Activated CD8-positive, alpha-beta memory T cell treated with anti-CD3 and anti-CD28 coated beads for 36 hours (primary cell): ENCODE data around the gene THSD7B. TPM values are rescaled to one million over a fixed set of nuclear protein-coding genes. Genes with fewer than 3 reads are reported as not detected.

ENCODE experiments used
- CTCF ChIA-PET: fragments of 350-600 bp; sonication (Branson Sonifier 250); formaldehyde crosslinking; loops from one replicate; lab custom pipeline; 2021; ENCODE audit warnings: antibody characterized with exemption; lab: Charles Lee
- POLR2A ChIA-PET: fragments of 350-600 bp; sonication (Branson Sonifier 250); formaldehyde crosslinking; loops from one replicate; lab custom pipeline; 2021; ENCODE audit warnings: antibody characterized with exemption; lab: Charles Lee
- total RNA-seq, 2 experiments: library from RNA; stranded (reverse); gene quantifications; one replicate each; pipeline ENCODE4 v1.2.3, GENCODE V29; 2021

THSD7B gene
- total RNA-seq, 2 experiments from 2014 or later = not detected

DNA sequence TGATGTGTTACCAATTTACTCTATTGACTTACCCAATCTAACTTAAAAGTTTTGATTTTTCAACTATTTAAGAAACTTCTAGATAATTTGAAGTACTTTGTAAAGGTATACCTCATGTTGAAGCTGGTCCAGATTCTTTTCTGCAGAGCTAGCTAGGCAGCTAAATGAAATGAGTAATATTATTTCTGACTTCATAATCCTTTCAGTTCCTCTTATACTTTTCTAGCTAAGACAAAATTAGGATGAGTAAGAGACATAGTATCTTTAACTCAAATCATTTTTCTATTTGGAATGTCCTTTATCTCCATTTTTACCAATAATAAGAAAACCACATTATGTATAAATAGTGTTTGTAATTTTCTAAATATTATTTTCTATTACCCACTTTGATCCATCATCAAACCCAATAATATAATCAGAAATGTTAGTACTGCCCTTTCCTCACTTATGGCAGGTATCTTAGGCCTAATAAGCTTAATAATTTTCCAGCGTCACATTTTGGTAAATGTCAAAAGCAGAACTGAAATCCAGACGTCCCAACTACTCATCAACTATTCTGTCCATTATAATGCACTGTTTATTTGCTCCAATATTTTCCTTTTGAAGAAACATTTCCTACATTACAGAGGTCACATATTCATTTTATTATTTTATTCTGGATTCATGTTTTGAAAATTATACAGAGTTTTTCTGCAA lies 456.6 kb downstream of the THSD7B start:
- ChIA-PET POLR2A (no interaction called here), CTCF (no interaction called here)

DNA sequence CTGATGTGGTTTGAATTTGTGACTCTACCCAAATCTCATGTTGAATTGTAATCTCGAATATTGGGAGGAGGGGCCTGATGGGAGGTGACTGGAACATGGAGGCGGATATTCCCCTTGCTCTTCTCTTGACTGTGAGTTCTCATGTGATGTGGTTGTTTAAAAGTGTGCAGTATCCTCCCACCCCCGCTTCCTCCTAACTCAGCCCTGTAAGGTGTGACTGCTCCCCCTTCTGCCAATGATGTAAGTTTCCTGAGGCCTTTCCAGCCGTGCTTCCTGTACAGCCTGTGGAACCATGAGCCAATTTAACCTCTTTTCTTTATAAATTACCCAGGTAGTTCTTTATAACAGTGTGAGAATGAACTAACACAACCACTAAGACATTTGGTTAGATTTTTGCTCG lies 458.4 kb downstream of the THSD7B start:
- CTCF ChIA-PET = no interaction called here
- POLR2A ChIA-PET = no interaction called here

DNA sequence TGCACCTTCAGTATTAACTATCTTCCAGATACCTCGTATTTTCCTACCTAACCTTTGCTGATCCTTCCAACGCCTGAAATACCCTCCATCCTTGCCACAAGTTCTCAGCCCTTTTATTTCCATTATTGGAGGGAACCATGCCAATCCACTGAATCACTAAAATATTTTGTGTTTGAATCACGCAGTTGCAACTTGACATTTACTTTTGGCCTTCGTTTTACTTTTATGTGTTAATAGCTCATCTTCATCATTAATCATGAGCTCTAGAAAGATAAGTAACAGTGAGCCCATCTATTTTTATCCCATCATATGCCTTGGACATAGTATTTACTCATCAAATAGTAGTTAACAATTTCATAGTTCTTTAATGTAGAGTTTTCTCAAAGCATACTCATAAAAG lies 463.2 kb downstream of the THSD7B start:
- CTCF ChIA-PET = no interaction called here

DNA sequence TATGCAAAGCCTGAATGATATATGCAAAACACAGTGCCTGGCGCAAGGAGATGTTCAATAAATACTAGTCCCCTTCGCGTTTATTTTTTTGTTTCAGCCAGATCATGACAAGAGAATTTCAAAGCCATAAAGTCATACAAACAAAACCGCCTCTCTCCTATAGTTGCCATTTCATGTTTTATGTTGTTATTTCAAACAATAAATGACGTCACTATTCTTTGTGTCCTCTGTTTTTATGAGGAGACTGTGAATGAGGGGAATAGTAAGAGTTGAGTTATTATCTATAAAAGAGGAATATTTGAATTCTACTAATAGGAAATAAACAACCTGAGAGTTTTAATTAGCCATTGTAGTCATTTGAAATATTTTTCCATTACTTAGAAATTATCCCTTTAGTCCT lies 464.5 kb downstream of the THSD7B start:
- ChIA-PET POLR2A (no interaction called here), CTCF (no interaction called here)

More for the DNA sequence above, 463.2 kb downstream of the THSD7B start:
- POLR2A ChIA-PET = no interaction called here

DNA sequence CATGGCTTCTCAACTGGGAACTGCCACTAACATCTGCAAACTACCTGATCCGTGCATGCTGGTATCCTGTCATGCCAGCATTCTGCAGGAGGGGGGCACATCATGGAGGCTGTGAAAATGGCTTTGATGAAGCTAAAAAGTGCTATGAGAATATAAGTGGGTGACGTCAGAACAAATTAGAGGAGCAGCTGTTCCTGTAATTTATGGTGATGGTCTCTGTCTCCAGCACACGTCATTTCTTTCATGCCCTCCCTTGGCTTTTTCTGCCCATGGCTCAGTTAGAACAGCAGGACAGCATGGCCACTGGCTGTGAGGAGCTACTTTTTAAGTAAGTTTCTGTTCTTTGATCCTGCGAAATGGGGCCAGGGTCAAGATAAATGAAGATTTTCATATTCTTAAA lies 466.3 kb downstream of the THSD7B start:
- CTCF ChIA-PET = no interaction called here
- POLR2A ChIA-PET = no interaction called here

DNA sequence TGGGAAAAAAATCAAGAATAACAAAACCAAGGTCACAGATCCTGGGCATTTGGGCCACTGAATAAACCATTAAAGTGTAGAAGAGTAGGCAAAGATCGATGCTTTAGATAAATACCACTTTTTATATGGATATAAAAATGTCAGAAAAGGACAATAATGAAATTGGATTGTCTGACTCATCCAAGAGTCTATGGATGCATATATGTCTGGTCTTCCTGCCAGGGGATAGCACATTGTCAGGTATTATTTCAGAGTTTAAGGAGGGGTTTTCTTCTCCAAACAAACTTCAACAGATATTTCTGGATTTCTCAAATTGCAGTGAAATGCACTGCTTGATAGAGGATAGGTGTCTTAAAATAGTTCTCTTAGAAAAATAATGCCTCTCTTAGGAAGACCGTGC lies 466.7 kb downstream of the THSD7B start:
- ChIA-PET CTCF (no interaction called here), POLR2A (no interaction called here)

DNA sequence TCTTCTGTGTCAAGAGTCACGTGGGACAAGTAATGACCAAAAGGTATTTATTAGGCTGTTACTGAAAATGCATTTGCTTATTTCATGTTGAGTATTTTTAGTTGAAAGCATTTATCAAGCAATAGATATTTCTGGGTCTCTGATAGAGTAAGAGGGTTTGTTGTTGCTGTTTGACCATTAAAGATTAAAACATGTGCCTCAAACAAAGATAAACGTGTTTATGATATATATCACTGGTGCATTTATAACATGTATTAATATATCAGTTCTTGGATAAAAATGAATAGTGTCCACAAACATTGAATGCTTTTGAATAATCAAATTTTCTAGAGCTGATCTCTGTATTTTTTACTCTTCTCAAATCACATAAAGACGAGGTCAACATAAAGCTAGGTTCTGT lies 467.7 kb downstream of the THSD7B start:
- ChIA-PET POLR2A (no interaction called here), CTCF (no interaction called here)

DNA sequence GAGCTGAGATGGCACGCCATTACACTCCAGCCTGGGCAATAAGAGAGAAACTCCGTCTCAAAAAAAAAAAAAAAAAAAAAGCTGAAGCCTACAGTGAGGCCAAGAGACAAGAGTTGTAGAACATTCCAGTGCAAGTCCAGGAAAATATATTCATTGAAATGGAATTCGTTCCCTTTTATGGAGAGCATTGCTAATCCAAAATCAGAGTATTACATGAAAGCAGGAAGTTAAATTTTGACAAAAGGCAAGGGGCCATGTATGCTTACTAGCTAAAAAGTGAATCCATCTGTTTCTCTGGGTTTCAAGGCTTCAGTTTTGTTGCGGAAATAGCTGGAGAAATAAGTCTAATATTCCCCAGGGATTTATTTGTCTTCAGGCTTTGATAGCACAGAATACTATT lies 471.7 kb downstream of the THSD7B start:
- POLR2A ChIA-PET = no interaction called here
- CTCF ChIA-PET = no interaction called here

DNA sequence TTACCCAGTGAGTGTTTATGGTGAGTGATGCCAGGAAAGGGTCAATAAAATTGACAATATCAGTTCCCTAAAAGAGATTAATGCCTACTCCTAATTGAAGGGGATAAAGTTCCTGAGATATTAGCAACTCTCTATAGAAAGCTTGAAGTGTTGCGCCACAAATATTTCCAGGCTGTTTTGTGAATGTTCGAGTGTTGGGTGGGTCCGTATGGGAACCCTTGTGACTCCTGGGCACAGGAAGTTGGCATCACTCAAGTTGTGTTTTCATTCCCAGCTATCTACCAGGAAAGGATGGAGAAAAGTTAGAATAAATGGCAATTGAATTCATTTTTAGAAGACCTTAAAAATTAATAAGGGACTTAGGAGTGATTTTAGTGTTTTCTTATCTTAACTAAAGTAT lies 472.7 kb downstream of the THSD7B start:
- CTCF ChIA-PET = no interaction called here

DNA sequence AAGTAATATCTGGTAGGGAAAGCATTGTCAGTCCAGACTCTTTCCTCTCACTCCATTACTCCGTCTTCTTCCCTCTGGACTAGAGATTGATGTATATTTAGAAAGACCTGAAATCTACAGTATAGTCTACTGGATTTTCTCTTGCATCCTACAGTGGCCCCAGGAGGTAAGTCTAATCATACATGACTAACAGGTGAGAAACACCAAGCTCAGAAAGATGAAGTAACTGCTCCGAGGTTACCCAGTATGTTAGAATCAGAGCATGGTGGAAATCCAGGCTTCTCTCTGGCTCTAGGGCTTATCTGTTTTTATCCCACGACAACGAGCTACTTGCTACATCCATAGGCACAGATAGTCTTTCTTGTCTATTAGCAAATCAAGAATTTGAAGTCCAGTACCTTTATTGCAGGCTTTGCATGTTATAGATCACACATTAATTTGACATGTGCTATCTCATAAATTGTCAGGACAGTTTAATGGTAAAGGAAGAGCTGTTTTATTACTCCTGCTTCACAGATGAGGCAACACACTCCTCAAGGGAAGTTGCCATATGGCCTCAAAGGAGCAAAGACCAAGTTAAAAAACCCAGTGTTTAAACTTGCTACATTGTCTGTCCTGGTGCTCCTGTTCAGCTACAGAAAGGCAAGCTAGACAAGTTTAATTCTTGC lies 484.3 kb downstream of the THSD7B start:
- ChIA-PET CTCF (no interaction called here), POLR2A (no interaction called here)

More for the DNA sequence above, 472.7 kb downstream of the THSD7B start:
- POLR2A ChIA-PET = no interaction called here

DNA sequence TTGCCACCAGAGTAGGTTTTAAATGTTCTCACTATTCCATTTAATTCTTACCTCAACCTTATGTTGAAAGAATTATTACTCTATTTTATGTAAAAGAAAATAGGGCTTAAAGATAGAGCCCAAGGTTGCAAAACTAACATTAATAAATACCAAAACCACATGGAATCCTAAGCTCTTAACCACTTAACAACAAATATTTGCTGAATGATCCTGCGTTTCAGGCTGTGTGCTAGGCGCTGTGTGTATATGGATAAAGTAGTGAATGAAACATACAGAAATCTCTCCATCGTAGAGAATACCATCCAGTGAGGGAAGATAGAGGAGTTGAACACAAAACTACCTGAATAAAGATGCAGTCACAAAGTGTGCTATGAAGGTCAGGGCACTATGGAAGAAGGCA lies 485.1 kb downstream of the THSD7B start:
- POLR2A ChIA-PET = no interaction called here

DNA sequence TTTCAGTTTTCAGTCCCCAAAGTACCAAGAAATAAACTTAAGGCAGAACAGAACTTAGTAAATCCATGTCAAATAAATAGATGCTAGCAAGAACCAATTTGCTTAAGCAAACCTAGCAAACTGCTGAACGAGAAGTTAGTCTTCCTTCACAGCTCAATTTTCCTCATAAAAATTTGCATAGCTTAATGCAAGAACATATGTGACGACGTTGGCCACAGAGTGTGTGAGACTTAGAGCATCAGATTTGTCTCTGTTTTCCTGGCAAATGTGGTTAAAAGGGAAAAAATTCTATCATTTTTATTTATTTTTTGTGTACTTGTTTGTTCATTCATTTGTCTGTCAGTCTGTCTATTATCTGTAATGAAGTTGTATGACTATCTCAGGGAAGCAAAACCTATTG lies 485.7 kb downstream of the THSD7B start:
- POLR2A ChIA-PET = no interaction called here
- CTCF ChIA-PET = no interaction called here

More for the DNA sequence above, 485.1 kb downstream of the THSD7B start:
- CTCF ChIA-PET = no interaction called here

DNA sequence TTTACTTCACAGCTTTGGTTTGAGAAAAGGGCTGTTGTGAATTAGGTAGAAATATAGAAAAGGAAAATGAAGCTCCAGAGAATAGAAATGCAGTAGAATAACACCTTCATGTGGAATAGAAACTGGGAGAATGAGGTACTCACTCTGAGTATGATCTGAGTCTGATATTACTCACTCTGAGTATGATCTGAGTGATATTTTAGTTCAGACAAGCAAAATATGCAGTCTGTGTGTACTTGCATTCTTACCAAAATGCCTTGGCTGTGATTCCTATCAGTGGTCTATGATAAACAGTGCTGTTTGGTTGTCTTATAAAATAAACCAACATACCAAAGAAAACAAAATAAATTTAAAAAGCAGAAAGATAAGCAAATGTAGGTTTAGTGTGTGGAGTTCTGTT lies 487.6 kb downstream of the THSD7B start:
- CTCF ChIA-PET = no interaction called here

DNA sequence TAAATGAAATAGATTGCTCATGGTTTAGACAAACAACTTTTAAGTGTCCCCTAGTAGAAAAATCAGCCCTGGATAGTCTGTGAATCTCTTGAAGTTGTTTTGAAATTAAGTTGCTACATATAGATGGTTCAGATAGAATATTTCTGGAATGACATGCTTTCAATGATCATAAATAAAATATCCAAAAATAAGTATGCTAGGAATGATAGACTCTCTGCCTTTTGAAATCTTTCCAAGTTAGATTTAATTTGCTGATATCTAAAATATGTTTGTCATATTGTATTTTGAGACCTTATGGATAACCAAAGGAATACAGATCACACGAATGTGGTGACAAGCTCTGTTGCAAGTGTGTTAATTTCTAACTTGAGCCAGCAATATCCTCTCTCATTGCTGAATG lies 488.7 kb downstream of the THSD7B start:
- CTCF ChIA-PET = no interaction called here

More for the DNA sequence above, 487.6 kb downstream of the THSD7B start:
- POLR2A ChIA-PET = no interaction called here

DNA sequence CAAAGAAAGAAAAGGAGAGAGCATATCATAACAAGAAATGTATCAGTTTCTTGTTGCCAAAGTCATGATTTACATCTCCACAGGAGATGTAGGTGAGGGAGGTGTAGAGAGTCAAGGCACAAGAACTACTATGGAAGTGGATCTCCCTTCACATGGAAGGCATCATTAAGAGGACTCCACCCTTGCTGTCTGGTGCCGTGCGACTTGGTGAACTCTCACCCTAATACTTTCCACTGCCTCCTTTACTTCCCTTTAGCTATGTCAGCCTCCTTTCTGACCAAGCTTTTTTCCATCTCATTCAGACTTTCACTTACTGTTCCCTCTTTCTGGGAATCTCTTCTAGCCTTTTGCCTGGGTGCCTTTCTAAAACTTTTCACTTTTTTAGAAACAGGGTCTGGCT lies 490.0 kb downstream of the THSD7B start:
- CTCF ChIA-PET = interaction anchor here (0.5 kb wide), 1 partner anchor 190 kb away, joined by 3 read pairs; no protein-coding TSS in a partner anchor
- POLR2A ChIA-PET = no interaction called here

More for the DNA sequence above, 488.7 kb downstream of the THSD7B start:
- POLR2A ChIA-PET = no interaction called here

DNA sequence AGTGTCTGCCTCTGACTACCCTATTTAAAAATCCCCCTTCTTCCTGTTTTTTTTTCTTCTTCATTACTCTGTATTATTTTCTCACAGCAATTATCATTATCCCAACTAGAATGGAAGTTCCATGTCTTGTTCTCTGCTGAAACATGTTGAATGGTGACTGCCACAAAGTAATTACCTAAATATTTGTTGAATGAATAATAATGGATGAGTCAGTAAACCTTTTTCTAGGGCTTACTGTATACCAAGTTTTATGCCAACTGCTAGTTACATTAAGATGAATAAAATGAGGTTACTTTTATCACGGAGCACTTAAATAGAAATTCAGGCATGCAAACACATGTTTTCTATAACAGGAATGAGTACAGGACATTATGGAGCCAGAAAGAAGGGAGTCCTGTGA lies 490.6 kb downstream of the THSD7B start:
- CTCF ChIA-PET = no interaction called here

DNA sequence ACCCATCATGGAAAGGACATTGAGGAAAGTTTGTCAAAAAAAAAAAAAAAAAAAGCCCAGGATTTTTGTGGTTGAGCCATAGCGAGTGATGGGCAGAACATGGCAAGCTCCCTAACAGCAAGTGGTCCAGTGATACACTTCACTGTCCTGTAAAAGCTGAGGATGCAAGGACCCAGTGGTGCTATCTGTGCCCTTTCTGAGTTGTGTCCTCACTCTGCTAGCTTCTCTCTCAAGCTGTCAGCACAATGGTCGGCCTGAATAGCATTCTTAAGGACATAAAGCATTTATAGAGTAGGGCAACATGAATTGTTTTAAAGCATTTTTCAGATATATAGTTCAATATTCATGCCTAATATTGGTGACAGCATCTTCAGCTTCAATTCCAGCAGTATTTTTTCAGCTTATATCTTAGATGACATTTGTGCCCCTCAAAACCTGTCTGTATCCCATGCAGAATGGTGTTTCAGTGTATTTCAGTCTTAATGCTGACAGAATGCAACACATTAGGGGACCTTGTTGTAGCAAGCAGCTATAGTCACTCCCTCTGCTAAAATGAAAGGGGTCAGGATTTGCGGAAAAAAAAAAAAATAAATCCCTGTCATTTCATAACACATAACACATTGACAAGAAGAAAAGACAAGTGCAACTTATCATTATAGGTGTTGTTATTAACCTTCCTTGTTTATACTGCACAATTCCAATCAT lies 496.7 kb downstream of the THSD7B start:
- POLR2A ChIA-PET = no interaction called here
- CTCF ChIA-PET = no interaction called here

More for the DNA sequence above, 490.6 kb downstream of the THSD7B start:
- POLR2A ChIA-PET = no interaction called here

DNA sequence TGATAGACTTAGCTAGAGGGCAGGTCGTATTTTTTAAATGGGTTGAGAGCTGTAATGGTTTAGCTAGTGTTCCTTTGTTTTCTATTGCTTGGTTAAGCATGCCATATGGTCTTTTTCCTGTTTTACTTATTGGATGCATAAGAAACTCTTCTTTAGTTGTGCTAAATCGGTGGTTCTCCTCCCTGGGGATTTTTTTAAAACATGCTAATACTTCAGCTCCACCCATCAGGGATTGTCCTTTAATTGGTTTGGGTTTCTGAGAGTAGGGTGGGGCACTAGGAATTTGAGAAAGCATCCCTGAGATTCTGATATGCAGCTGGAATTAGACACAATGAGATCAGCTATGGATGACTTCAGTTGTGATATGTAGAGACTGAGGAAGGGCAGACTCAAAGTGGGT lies 497.2 kb downstream of the THSD7B start:
- ChIA-PET POLR2A (no interaction called here), CTCF (no interaction called here)

DNA sequence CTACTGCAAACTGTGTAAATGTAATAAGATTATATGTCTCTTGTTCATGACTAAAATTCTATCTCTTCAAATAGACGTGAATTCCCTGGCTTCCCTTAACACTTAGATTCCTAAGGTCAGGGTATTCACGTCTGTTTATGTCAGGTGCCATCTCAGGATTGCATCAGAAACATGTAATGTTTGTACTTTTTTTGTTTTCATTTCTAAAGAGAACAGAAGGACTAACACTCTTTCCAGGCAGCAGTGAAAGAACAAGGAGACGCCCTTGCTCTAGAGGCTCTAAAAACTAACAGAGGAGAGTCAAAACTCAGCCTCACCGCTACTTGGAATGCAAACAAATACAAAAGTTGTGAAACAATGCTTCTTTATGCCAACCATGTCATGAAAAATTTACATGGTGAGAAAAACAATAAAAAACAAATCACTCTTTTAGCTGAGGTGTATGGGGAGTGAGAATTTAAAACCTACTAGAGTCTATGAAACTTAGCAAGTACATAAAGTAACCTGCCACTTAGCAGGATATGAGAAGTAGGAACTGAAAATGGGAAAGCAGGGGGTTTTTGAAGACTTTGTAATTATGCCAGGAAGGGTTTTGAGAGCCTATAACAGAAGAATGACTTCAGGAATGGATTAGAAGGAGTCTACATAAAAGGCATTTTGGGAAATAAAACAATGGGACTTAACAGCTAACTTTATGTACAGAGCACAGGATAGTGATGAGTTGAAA lies 522.7 kb downstream of the THSD7B start:
- ChIA-PET POLR2A (no interaction called here), CTCF (no interaction called here)
